CD4-positive, alpha-beta T cell (primary cell): ENCODE results near the gene UBQLN3. TPM values are rescaled to one million over a fixed set of nuclear protein-coding genes. Genes with fewer than 3 reads are reported as not detected.

Experiments used
- ATAC-seq: fragments of 200-7000 bp; cut with Tn5 transposase; one replicate; pipeline ENCODE4 v1.10.0; 2022; ENCODE audit warnings: mild to moderate bottlenecking; ENCODE audit not compliant: poor library complexity
- CTCF ChIA-PET: fragments of 350-600 bp; sonication (Branson Sonifier 250); formaldehyde crosslinking; loops from one replicate; lab custom pipeline; 2021; ENCODE audit warnings: antibody characterized with exemption, inconsistent platforms; lab: Charles Lee
- POLR2A ChIA-PET: fragments of 350-600 bp; sonication (Branson Sonifier 250); formaldehyde crosslinking; loops from one replicate; lab custom pipeline; 2021; ENCODE audit warnings: antibody characterized with exemption, inconsistent platforms; lab: Charles Lee
- DNase-seq, 14 experiments: peaks; one replicate each; pipeline ENCODE4 v3.0.0-alpha.2; 2013 to 2020; ENCODE audit warnings: mixed read lengths in 2 of 14
- H3K27ac ChIP-seq, 2 donors: one replicate each; pipeline versions ENCODE4 v1.5.1 to v1.7.0; 2013; ENCODE audit warnings: low read length in 2 of 2, low read depth in 1 of 2, mild to moderate bottlenecking in 1 of 2
- H3K27me3 ChIP-seq, 2 experiments: 1 replicate in 1 of 2; 2 replicates in 1 of 2; pipeline versions ENCODE4 v1.6.1 to v1.7.0; 2013; ENCODE audit warnings: low read length in 2 of 2, control low read depth in 1 of 2, mild to moderate bottlenecking in 1 of 2, moderate library complexity in 1 of 2; ENCODE audit not compliant: insufficient read depth in 2 of 2, control insufficient read depth in 1 of 2
- H3K36me3 ChIP-seq: one replicate; pipeline ENCODE4 v1.6.1; 2013; ENCODE audit warnings: low read length, control low read depth; ENCODE audit not compliant: insufficient read depth
- H3K4me1 ChIP-seq: one replicate; pipeline ENCODE4 v1.6.1; 2013; ENCODE audit warnings: low read length, control low read depth; ENCODE audit not compliant: insufficient read depth
- H3K4me3 ChIP-seq: one replicate; pipeline ENCODE4 v1.5.1; 2013; ENCODE audit warnings: mild to moderate bottlenecking, low read length, moderate library complexity
- H3K9me3 ChIP-seq, 2 experiments: 1 replicate in 1 of 2; 2 replicates in 1 of 2; pipeline versions ENCODE4 v1.6.1 to v1.7.0; 2013; ENCODE audit warnings: low read length in 2 of 2, mild to moderate bottlenecking in 2 of 2, control low read depth in 1 of 2, moderate library complexity in 1 of 2; ENCODE audit not compliant: control insufficient read depth in 1 of 2, insufficient read depth in 1 of 2
- H3K27ac Mint-ChIP-seq: one replicate; pipeline ENCODE4 v1.8.0; 2020; ENCODE audit warnings: mixed read lengths
- H3K27me3 Mint-ChIP-seq: one replicate; pipeline ENCODE4 v1.8.0; 2021; ENCODE audit warnings: mixed read lengths
- H3K36me3 Mint-ChIP-seq: one replicate; pipeline ENCODE4 v1.8.0; 2021; ENCODE audit warnings: low read depth, mixed read lengths
- H3K4me1 Mint-ChIP-seq: one replicate; pipeline ENCODE4 v1.8.0; 2021; ENCODE audit warnings: low read depth, mixed read lengths
- H3K4me3 Mint-ChIP-seq: one replicate; pipeline ENCODE4 v1.8.0; 2020; ENCODE audit warnings: mild to moderate bottlenecking, mixed read lengths
- H3K9me3 Mint-ChIP-seq: one replicate; pipeline ENCODE4 v1.8.0; 2020; ENCODE audit warnings: mixed read lengths
- intact Hi-C, 2 experiments: fragments of 100-400 bp; cut with DNase I in 1 of 2; cut with micrococcal nuclease in 1 of 2; formaldehyde crosslinking; loops; one replicate each; pipeline versions ENCODE4 v1.15.1 to v1.9.0; 2023 to 2025; cut with DNase I, micrococcal nuclease
- total RNA-seq, 174 experiments: library from RNA in 2 of 174; stranded (reverse) in 2 of 174; gene quantifications; one replicate each; pipeline ENCODE4 v1.2.3 and lab custom pipeline; 2021 to 2026
- TF ChIP-seq, protein P1 (sequence below): fragments of 200-600 bp; IDR thresholded peaks from one replicate; pipeline ENCODE4 v1.8.0; 2022; ENCODE audit warnings: antibody characterized with exemption, mild to moderate bottlenecking

Gene UBQLN3
- total RNA-seq, 2 experiments from 2014 or later: 0.08 TPM; not detected in 1

DNA sequence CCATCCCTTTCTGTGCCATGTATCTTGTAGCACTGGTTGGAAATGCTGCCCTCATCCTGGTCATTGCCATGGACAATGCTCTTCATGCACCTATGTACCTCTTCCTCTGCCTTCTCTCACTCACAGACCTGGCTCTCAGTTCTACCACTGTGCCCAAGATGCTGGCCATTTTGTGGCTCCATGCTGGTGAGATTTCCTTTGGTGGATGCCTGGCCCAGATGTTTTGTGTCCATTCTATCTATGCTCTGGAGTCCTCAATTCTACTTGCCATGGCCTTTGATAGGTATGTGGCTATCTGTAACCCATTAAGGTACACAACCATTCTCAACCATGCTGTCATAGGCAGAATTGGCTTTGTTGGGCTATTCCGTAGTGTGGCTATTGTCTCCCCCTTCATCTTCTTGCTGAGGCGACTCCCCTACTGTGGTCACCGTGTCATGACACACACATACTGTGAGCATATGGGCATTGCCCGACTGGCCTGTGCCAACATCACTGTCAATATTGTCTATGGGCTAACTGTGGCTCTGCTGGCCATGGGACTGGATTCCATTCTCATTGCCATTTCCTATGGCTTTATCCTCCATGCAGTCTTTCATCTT, 20.9 kb downstream of the UBQLN3 start:
- no peaks in the 10 kb centered on the region for H3K36me3 ChIP-seq
- no peaks in the 10 kb centered on the region for H3K27me3 ChIP-seq
- H3K36me3 Mint-ChIP-seq: no peaks in the 10 kb centered on the region
- ChIA-PET POLR2A (no interaction called here), CTCF (no interaction called here)
- TF ChIP-seq, protein P1, sequence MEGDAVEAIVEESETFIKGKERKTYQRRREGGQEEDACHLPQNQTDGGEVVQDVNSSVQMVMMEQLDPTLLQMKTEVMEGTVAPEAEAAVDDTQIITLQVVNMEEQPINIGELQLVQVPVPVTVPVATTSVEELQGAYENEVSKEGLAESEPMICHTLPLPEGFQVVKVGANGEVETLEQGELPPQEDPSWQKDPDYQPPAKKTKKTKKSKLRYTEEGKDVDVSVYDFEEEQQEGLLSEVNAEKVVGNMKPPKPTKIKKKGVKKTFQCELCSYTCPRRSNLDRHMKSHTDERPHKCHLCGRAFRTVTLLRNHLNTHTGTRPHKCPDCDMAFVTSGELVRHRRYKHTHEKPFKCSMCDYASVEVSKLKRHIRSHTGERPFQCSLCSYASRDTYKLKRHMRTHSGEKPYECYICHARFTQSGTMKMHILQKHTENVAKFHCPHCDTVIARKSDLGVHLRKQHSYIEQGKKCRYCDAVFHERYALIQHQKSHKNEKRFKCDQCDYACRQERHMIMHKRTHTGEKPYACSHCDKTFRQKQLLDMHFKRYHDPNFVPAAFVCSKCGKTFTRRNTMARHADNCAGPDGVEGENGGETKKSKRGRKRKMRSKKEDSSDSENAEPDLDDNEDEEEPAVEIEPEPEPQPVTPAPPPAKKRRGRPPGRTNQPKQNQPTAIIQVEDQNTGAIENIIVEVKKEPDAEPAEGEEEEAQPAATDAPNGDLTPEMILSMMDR: no peak
- no peaks in the 10 kb centered on the region for H3K9me3 Mint-ChIP-seq
- ATAC-seq: no peak
- H3K4me1 Mint-ChIP-seq: no peaks in the 10 kb centered on the region
- H3K4me1 ChIP-seq: no peaks in the 10 kb centered on the region
- no peak overlapping the region for H3K27ac ChIP-seq
- no peak overlapping the region for H3K4me3 ChIP-seq
- intact Hi-C loops: loop anchor here in 1 of 2 experiments (10.0 kb wide), 1 partner anchor 236 kb away; no protein-coding TSS in a partner anchor
- DNase-seq: no peak
- H3K27me3 Mint-ChIP-seq: peaks cover 10% of the 10 kb centered on the region
- no peak overlapping the region for H3K27ac Mint-ChIP-seq
- H3K9me3 ChIP-seq: no peaks in the 10 kb centered on the region
- no peak overlapping the region for H3K4me3 Mint-ChIP-seq

DNA sequence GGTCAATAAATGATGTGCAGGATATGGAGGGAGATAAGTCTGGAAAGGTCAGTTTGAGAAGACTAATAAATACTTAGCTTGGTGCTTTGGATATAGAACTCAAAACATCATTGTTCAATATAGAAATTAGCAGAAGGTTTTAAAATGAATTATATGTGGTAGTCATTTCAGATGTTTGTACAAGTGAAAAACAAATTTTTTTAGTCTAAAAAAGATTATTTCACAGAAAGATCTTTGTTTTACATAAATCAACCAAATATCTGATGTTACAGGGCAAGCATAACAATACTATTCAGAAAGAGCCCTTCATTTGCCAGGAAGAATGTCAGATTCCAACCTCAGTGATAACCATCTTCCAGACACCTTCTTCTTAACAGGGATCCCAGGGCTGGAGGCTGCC, 21.4 kb downstream of the UBQLN3 start, which contains the start of gene OR52D1:
TSS of gene OR52D1 (plus strand) at position 301 of the 400 bp plus-strand sequence. CDS start at position 323, 22 bp downstream.
- Mint-ChIP-seq H3K4me1 (no peaks in the 10 kb centered on the region), H3K36me3 (no peaks in the 10 kb centered on the region), H3K27me3 (peaks cover 10% of the 10 kb centered on the region), H3K4me3 (no peak within 1 kb of the TSS), H3K27ac (no peak within 1 kb of the TSS), H3K9me3 (no peaks in the 10 kb centered on the region)
- POLR2A ChIA-PET: no interaction called here
- no peak for ATAC-seq
- no peak within 1 kb of the TSS for H3K4me3 ChIP-seq
- H3K36me3 ChIP-seq: no peaks in the 10 kb centered on the region
- H3K27ac ChIP-seq: no peak within 1 kb of the TSS
- DNase-seq: no peak
- CTCF ChIA-PET: no interaction called here
- TF ChIP-seq, protein P1: no peak
- no peaks in the 10 kb centered on the region for H3K27me3 ChIP-seq
- no peaks in the 10 kb centered on the region for H3K9me3 ChIP-seq
- intact Hi-C loops: loop anchor here in 1 of 2 experiments (10.0 kb wide), 1 partner anchor 236 kb away; no protein-coding TSS in a partner anchor
- no peaks in the 10 kb centered on the region for H3K4me1 ChIP-seq

DNA sequence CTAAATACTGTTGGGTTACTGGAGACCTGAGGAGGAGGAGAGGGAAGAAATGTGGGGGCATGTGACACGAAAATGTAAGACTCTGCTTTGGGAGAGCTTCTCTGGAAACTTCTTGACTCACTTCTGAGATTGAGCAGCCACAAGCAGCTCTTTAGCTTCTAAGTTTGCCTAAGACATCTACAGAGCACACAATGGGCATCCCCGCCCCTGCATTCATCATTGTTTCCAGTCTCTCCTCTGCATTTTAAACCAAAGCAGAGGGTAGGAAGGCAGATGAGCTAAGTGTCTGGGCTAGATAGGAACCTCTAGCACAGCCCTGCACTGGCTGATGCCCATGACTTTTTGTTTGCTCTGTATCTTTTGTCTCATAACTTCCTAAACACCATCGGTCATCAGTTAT, 23.3 kb downstream of the UBQLN3 start:
- no peaks in the 10 kb centered on the region for H3K36me3 ChIP-seq
- no peak overlapping the region for H3K4me3 ChIP-seq
- POLR2A ChIA-PET: no interaction called here
- Mint-ChIP-seq H3K4me3 (no peak overlapping the region), H3K27ac (no peak overlapping the region), H3K27me3 (peaks cover 9% of the 10 kb centered on the region), H3K9me3 (no peaks in the 10 kb centered on the region), H3K4me1 (no peaks in the 10 kb centered on the region), H3K36me3 (no peaks in the 10 kb centered on the region)
- ATAC-seq: no peak
- CTCF ChIA-PET: interaction anchor here (0.6 kb wide), 1 partner anchor 862 kb away, joined by 3 read pairs; no protein-coding TSS in a partner anchor
- DNase-seq: no peak
- TF ChIP-seq, protein P1: no peak
- no peaks in the 10 kb centered on the region for H3K27me3 ChIP-seq
- intact Hi-C loops: loop anchor here in 1 of 2 experiments (10.0 kb wide), 1 partner anchor 238 kb away; no protein-coding TSS in a partner anchor
- no peaks in the 10 kb centered on the region for H3K4me1 ChIP-seq
- no peaks in the 10 kb centered on the region for H3K9me3 ChIP-seq
- H3K27ac ChIP-seq: no peak overlapping the region
